Activated CD4-positive, alpha-beta T cell treated with anti-CD3 and anti-CD28 coated beads, Interleukin-2, Interleukin-4, amounts not matched to agents 100 ng/mL and 50 ng/mL, durations not matched to agents 16 hours and 8 hours (primary cell): ENCODE data around the gene F2RL3.
A peak's percentile ranks its signal among the peaks of the same experiment; 100 is the strongest.

Source experiments
- DNase-seq: peaks from one replicate; pipeline ENCODE4 v3.0.0-alpha.2; 2020; ENCODE audit warnings: low spot score

F2RL3 gene

DNA sequence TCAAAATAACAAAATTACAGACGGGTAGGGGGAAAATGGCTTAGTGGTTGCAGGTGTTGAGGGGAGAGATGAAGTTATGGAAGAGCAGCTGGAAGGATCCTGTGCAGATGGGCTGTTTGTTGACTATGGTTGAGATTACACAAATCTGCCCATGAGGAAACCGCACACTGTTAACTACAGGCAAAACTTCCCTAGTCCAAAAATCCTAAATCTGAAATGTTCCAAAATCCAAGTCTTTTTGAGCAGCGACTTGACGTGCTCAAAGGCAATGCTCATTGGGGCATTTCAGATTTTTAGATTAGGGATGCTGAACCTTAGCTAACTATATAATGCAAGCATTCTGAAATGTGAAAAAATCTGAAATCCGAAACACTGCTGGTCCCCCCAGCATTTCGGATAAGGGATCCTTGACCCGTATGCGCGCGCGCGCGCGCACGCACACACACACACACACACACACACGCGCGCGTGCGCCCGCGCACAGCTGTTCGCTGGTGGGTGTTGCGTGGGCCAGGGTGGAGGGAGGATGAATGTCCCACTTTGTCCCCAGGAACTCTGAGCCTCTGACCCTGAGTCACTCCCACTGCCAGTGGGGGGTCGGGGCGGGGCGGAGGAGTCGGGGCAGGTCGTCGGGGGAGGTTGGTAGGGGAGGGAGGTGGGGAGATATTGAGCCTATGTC lies 6.8 kb downstream of the F2RL3 start:
- no peak for DNase-seq

DNA sequence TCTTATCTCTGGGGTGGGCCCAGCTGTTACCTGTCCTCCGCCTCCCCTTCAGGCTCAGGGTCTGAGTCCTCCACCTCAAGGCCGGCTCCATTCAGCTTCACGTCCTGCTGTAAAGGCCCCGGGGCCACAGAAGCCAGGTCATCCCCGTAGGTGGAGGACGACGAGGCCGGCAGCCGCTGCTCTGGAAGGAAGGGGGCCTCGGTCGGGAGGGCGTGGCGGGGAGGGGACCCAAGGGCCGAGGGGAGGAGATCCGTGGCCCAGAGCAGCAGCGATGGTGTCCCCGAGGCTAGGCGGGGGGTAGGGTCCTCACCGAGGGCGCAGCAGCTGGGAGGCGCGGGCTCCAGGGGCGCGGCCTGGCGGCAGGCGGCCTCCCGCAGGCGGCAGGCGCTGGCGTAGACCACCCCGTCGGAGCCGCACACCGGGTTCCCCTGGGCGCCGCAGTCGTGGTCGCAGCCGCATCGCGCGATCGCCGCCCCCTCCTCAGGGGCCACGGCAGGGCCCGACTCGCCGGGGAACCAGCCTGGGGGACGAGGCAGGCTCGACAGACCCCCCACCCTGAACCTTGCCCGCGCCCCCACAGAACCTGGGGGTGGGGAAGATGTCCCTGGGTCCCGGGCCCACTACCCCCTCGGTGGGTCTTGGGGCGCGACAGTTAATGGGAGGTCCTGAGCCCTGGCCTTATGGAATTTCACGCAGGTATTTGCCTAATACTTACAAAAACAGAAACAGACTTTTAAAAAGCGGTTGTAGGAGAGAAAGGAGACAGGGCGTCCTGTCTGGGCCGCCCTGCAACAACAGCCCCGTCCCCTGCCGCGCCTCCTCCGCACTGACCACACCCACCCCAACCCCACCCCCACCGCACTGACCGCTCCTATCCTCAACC lies 7.6 kb downstream of the F2RL3 start:
- no peak for DNase-seq

- DNase-seq, result peak; percentile 75
These were observed 8.4 kb downstream of the F2RL3 start for GRCh38 chr19:16897029-16897855.

- no peak for DNase-seq
These were observed 9.0 kb downstream of the F2RL3 start for GRCh38 chr19:16897856-16898161.

DNA sequence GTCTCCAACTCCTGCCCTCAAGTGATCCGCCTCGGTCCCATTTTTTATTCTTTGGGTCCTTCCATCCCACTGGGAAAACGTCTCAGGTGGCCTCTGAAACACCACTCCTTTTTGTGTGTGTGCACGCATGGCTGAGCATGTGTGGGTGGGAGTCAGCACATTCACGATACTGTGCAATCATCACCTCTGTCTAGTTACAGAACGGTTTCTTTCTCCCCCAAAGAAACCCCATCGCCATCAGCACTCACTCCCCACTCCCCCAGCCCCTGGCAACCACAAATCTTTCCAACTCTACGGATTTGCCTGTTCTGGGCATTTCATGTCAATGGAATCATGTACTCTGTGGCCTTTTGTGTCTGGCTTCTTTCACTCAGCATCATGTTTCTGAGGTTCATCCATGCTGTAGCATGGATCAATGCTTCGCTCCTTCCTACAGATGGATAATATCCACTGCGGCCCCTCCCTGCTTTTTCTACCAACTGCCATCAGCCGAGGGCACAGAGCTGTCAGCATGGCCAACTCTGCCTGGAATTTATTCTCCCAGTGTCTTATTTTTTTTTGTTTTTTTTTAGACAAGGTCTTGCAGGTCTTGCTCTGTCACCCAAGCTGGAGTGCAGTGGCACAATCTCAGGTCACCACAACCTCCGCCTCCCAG lies 9.7 kb downstream of the F2RL3 start:
- DNase-seq, result no peak

- peak; percentile 25 for DNase-seq
These were observed 10.8 kb downstream of the F2RL3 start for GRCh38 chr19:16899566-16900075.

- no peak for DNase-seq
These were observed 12.8 kb downstream of the F2RL3 start for GRCh38 chr19:16901491-16902175.

- DNase-seq, result no peak
These were observed 13.7 kb downstream of the F2RL3 start for GRCh38 chr19:16902545-16902944.

DNA sequence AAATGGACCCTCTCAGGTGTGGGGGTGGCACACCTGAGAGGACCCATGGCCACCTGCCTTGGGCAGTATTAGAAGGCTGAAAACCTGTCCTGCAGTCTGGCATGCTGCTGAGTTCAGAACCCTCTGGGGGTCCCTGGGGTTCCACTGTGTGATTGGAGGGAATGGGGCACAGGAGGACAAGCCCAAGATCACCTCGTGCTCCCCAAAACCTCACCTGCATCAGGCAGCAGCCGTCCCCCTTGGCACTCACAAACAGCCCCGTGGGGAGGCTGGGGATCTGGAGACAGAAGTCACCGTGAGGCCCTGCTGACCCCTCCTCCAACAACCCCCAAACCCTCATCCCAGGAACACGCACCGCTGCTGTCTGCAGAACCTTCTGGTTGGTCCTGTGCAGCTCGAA lies 14.5 kb downstream of the F2RL3 start:
- DNase-seq, result no peak

- no peak for DNase-seq
These were observed 15.8 kb downstream of the F2RL3 start for GRCh38 chr19:16904599-16904998.

GRCh38 chr19:16908759-16909158 lies 20.0 kb downstream of the F2RL3 start:
- DNase-seq, result no peak

DNA sequence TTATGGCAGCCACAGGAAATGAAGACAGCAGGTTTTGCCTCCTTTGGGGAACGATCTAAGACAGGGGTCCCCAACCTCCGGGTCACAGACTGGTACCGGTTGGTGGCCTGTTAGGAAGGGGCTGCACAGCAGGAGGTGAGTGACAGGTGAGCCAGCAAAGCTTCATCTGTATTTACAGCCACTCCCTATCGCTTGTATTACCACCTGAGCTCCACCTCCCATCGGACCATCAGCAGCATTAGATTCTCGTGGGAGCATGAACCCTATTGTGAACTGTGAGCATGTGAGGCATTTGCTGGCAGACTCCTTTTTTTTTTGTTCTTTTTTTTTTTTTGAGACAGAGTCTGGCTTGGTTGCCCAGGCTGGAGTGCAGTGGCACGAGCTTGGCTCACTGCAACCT lies 22.2 kb downstream of the F2RL3 start:
- DNase-seq, result no peak

GRCh38 chr19:16912780-16913179 lies 24.0 kb downstream of the F2RL3 start:
- no peak for DNase-seq

GRCh38 chr19:16914421-16914820 lies 25.6 kb downstream of the F2RL3 start:
- DNase-seq, result no peak

- DNase-seq, result no peak
These were observed 26.3 kb downstream of the F2RL3 start for GRCh38 chr19:16915135-16915534.

GRCh38 chr19:16915734-16916133 lies 26.9 kb downstream of the F2RL3 start:
- DNase-seq, result no peak

DNA sequence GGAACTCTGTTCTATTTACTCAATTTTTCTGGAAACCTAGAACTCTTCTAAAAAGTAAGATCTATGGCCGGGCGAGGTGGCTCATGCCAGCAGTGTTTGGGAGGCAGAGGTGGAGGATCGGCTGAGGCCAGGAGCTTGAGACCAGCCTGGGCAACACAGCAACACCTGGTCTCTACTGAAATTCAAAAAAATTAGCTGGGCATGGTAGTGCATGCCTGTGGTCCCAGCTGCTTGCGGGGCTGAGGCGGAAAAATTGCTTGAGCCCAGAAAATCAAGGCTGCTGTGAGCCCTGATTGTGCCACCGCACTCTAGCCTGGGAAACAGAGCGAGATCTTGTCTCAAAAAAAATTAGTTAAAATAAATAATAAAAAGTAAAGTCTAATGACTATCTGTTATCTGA lies 28.6 kb downstream of the F2RL3 start:
- DNase-seq, result no peak

DNA sequence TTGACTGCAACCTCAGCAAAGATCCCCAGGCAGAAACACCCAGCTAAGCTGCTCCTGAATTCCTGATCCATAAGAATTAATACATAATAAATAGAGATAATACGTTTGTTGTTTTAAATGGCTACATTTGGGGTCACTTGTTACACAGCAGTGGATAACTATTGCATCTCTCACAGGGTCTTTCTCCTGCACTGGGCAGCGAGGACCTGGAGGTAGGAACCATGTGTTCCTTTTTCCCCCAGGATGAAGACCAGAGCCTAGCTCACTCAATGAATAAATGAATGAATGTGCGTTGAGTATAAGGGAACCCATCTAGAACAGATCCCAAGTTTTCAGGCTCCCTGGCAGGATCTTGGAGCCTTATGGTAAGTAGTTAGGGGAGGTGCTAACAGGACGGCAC lies 30.7 kb downstream of the F2RL3 start:
- DNase-seq, result no peak

GRCh38 chr19:16920816-16921529 lies 32.2 kb downstream of the F2RL3 start:
- no peak for DNase-seq

- no peak for DNase-seq
These were observed 33.2 kb downstream of the F2RL3 start for GRCh38 chr19:16921766-16922591.
